Sigmoid colon (tissue), 4 donors: ENCODE results near the gene TIPIN.

ENCODE experiments used
- EP300 ChIP-seq, 4 donors: sonication (generic); formaldehyde crosslinking; IDR thresholded peaks; one replicate each; pipeline ENCODE4 v1.6.1; 2017; ENCODE audit warnings: antibody characterized with exemption in 4 of 4
- POLR2A ChIP-seq, 2 donors: fragments of 450-650 bp; IDR thresholded peaks; one replicate each; pipeline ENCODE4 v1.6.1; 2016; ENCODE audit warnings: antibody characterized with exemption in 2 of 2, mild to moderate bottlenecking in 2 of 2, moderate library complexity in 2 of 2
- POLR2AphosphoS5 ChIP-seq, 4 donors: sonication (generic); formaldehyde crosslinking; IDR thresholded peaks; one replicate each; pipeline ENCODE4 v1.6.1; 2017; ENCODE audit warnings: antibody characterized with exemption in 4 of 4
- TF ChIP-seq, protein P1 (sequence below), 4 experiments: fragments of 450-650 bp in 3 of 4; fragments of 200-600 bp in 1 of 4; IDR thresholded peaks; one replicate each; pipeline ENCODE4 v1.5.1; 2016 to 2019; ENCODE audit warnings: antibody characterized with exemption in 4 of 4, mild to moderate bottlenecking in 3 of 4, moderate library complexity in 2 of 4

DNA sequence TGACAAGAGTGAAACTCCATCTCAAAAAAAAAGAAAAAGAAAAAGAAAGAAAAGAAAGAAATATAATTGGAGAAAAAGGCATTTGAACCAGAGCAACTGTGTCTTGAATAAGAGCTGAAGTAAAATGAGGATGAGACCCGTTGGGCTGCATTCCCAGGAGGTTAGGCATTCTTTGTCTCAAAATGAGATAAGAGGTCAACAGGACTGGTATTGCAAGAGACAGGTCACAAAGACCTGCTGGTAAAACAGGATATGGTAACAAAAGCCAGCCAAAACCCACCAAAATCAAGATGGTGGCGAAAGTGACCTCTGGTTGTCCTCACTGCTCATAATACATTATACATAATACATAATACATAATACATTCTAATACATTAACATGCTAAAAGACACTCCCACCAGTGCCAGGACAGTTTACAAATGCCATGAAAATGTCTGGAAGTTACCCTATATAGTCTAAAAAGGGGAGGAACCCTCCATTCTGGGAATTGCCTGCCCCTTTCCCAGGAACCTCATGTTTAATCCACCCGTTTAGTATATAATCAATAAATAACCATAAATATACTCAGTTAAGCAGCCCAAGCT, 8.6 kb upstream of the TIPIN start:
- TF ChIP-seq, protein P1, sequence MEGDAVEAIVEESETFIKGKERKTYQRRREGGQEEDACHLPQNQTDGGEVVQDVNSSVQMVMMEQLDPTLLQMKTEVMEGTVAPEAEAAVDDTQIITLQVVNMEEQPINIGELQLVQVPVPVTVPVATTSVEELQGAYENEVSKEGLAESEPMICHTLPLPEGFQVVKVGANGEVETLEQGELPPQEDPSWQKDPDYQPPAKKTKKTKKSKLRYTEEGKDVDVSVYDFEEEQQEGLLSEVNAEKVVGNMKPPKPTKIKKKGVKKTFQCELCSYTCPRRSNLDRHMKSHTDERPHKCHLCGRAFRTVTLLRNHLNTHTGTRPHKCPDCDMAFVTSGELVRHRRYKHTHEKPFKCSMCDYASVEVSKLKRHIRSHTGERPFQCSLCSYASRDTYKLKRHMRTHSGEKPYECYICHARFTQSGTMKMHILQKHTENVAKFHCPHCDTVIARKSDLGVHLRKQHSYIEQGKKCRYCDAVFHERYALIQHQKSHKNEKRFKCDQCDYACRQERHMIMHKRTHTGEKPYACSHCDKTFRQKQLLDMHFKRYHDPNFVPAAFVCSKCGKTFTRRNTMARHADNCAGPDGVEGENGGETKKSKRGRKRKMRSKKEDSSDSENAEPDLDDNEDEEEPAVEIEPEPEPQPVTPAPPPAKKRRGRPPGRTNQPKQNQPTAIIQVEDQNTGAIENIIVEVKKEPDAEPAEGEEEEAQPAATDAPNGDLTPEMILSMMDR (IDR thresholded peaks at IDR 0.05) = no peak
- TF ChIP-seq EP300 (IDR thresholded peaks at IDR 0.05) (no peak), POLR2AphosphoS5 (IDR thresholded peaks at IDR 0.05) (no peak), POLR2A (IDR thresholded peaks at IDR 0.05) (no peak)
